ENCODE data around the gene ALDOA.

Gene ALDOA

GRCh38 chr16:30046178-30046577 lies 19.4 kb upstream of the ALDOA start:
- 0 out of 2 replicates have a peak, but pooled peaks cover 3% of the 10 kb centered on the region for H3F3A ChIP-seq (ENCODE audit: control insufficient read depth, insufficient read depth)
- no peak overlapping the region for H3K4me3 ChIP-seq (ENCODE audit: low read length)
- no peak overlapping the region for H3K4me2 ChIP-seq (ENCODE audit: low read length)
- no peak overlapping the region for H3K27ac ChIP-seq (ENCODE audit: low read depth, low read length)
- TF ChIP-seq EZH2phosphoT487 (IDR thresholded peaks at IDR 0.05; ENCODE audit: borderline replicate concordance, low read length) = no peak
- TF ChIP-seq, protein P1, sequence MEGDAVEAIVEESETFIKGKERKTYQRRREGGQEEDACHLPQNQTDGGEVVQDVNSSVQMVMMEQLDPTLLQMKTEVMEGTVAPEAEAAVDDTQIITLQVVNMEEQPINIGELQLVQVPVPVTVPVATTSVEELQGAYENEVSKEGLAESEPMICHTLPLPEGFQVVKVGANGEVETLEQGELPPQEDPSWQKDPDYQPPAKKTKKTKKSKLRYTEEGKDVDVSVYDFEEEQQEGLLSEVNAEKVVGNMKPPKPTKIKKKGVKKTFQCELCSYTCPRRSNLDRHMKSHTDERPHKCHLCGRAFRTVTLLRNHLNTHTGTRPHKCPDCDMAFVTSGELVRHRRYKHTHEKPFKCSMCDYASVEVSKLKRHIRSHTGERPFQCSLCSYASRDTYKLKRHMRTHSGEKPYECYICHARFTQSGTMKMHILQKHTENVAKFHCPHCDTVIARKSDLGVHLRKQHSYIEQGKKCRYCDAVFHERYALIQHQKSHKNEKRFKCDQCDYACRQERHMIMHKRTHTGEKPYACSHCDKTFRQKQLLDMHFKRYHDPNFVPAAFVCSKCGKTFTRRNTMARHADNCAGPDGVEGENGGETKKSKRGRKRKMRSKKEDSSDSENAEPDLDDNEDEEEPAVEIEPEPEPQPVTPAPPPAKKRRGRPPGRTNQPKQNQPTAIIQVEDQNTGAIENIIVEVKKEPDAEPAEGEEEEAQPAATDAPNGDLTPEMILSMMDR (IDR thresholded peaks at IDR 0.05; ENCODE audit: low read depth, low read length, poor library complexity, severe bottlenecking) = no peak
- H3K9me2 ChIP-seq (replicated peaks; ENCODE audit: control insufficient read depth, low read length) = no peaks in the 10 kb centered on the region
- no peaks in the 10 kb centered on the region for H4K20me1 ChIP-seq (ENCODE audit: control insufficient read depth, insufficient read depth, low read depth, low read length)
- H3K9me3 ChIP-seq (ENCODE audit: control insufficient read depth, insufficient read depth, low read length) = no peaks in the 10 kb centered on the region
- no peaks in the 10 kb centered on the region for H3K79me2 ChIP-seq (ENCODE audit: control insufficient read depth, low read length)
- H3K4me1 ChIP-seq (ENCODE audit: control insufficient read depth, low read length) = no peaks in the 10 kb centered on the region
- no peaks in the 10 kb centered on the region for H3K36me3 ChIP-seq (ENCODE audit: control insufficient read depth, low read length)
- H3K27me3 ChIP-seq (ENCODE audit: control insufficient read depth, low read length) = no peaks in the 10 kb centered on the region; the same call in 1 of the 2 replicates

DNA sequence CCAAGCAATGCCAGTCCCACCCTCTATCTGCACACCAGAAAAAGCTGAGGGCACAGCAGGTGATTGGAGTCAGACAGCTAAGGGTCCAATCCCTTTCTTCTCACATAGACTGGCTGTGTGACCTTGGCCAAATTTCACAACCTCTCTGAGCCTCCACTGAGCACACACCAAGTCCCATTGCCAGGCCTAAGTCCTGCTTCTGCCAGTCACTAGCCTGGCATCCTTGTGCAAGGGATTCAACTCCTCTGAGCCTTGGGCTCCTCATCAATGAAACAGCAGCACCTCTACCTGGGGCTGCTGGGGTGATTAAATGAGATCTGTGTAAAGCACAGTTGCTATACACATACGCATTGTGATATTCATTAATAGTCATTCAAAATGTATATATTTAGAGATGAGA lies 19.0 kb upstream of the ALDOA start:
- H3K4me2 ChIP-seq (ENCODE audit: low read length) = no peak overlapping the region
- TF ChIP-seq EZH2phosphoT487 (IDR thresholded peaks at IDR 0.05; ENCODE audit: borderline replicate concordance, low read length) = no peak
- TF ChIP-seq, protein P1 (IDR thresholded peaks at IDR 0.05; ENCODE audit: low read depth, low read length, poor library complexity, severe bottlenecking) = no peak
- H3K27me3 ChIP-seq (ENCODE audit: control insufficient read depth, low read length) = no peaks in the 10 kb centered on the region; the same call in 1 of the 2 replicates
- no peak overlapping the region for H3K4me3 ChIP-seq (ENCODE audit: low read length)
- H3K27ac ChIP-seq (ENCODE audit: low read depth, low read length) = no peak overlapping the region
- no peaks in the 10 kb centered on the region for H4K20me1 ChIP-seq (ENCODE audit: control insufficient read depth, insufficient read depth, low read depth, low read length)
- H3K36me3 ChIP-seq (ENCODE audit: control insufficient read depth, low read length) = no peaks in the 10 kb centered on the region
- H3K9me3 ChIP-seq (ENCODE audit: control insufficient read depth, insufficient read depth, low read length) = no peaks in the 10 kb centered on the region
- 0 out of 2 replicates have a peak, but pooled peaks cover 3% of the 10 kb centered on the region for H3F3A ChIP-seq (ENCODE audit: control insufficient read depth, insufficient read depth)
- H3K9me2 ChIP-seq (replicated peaks; ENCODE audit: control insufficient read depth, low read length) = no peaks in the 10 kb centered on the region
- peaks cover 2% of the 10 kb centered on the region; the same call in 1 of the 2 replicates for H3K4me1 ChIP-seq (ENCODE audit: control insufficient read depth, low read length)
- H3K79me2 ChIP-seq (ENCODE audit: control insufficient read depth, low read length) = peaks cover 1% of the 10 kb centered on the region

- no peak overlapping the region for H3K4me3 ChIP-seq (ENCODE audit: low read length)
- H4K20me1 ChIP-seq (ENCODE audit: control insufficient read depth, insufficient read depth, low read depth, low read length) = no peaks in the 10 kb centered on the region
- peaks cover 15% of the 10 kb centered on the region for H3K79me2 ChIP-seq (ENCODE audit: control insufficient read depth, low read length)
- H3K27me3 ChIP-seq (ENCODE audit: control insufficient read depth, low read length) = no peaks in the 10 kb centered on the region
- no peaks in the 10 kb centered on the region for H3K36me3 ChIP-seq (ENCODE audit: control insufficient read depth, low read length)
- TF ChIP-seq EZH2phosphoT487 (IDR thresholded peaks at IDR 0.05; ENCODE audit: borderline replicate concordance, low read length) = no peak
- TF ChIP-seq, protein P1 (IDR thresholded peaks at IDR 0.05; ENCODE audit: low read depth, low read length, poor library complexity, severe bottlenecking) = no peak
- H3K4me1 ChIP-seq (ENCODE audit: control insufficient read depth, low read length) = peaks cover 22% of the 10 kb centered on the region
- no peaks in the 10 kb centered on the region for H3K9me2 ChIP-seq (replicated peaks; ENCODE audit: control insufficient read depth, low read length)
- H3F3A ChIP-seq (ENCODE audit: control insufficient read depth, insufficient read depth) = 0 out of 2 replicates have a peak, but pooled peaks cover 3% of the 10 kb centered on the region
- H3K4me2 ChIP-seq (ENCODE audit: low read length) = no peak overlapping the region
- H3K9me3 ChIP-seq (ENCODE audit: control insufficient read depth, insufficient read depth, low read length) = no peaks in the 10 kb centered on the region
- no peak overlapping the region for H3K27ac ChIP-seq (ENCODE audit: low read depth, low read length)
These were observed 15.7 kb upstream of the ALDOA start for GRCh38 chr16:30049871-30050270.

All from DOHH2 (cell line).